Tibial artery (tissue), 4 donors: ENCODE data around the gene TIGD3.

Experiments used
- DNase-seq, 2 donors: peaks; one replicate each; pipeline ENCODE4 v3.0.0-alpha.2; 2019
- H3K27ac ChIP-seq, 2 donors: fragments of 200-600 bp; sonication (generic) in 1 of 2; 1 replicate in 1 of 2; 2 replicates in 1 of 2; pipeline ENCODE4 v1.5.1; 2018 to 2019; ENCODE audit warnings: mild to moderate bottlenecking in 1 of 2
- H3K27me3 ChIP-seq, 2 donors: fragments of 200-600 bp; sonication (generic) in 1 of 2; one replicate each; pipeline versions ENCODE4 v1.5.1 to v1.6.0; 2016 to 2019
- H3K36me3 ChIP-seq, 3 donors: fragments of 200-600 bp; sonication (generic) in 2 of 3; one replicate each; pipeline ENCODE4 v1.5.1; 2016 to 2019; ENCODE audit warnings: mild to moderate bottlenecking in 2 of 3
- H3K4me1 ChIP-seq, 4 donors: fragments of 200-600 bp; sonication (generic) in 2 of 4; 1 replicate in 3 of 4; 2 replicates in 1 of 4; pipeline ENCODE4 v1.5.1; 2016 to 2019
- H3K4me3 ChIP-seq, 2 donors: fragments of 200-600 bp; sonication (generic) in 1 of 2; 1 replicate in 1 of 2; 2 replicates in 1 of 2; pipeline ENCODE4 v1.5.1; 2018 to 2019; ENCODE audit warnings: mild to moderate bottlenecking in 2 of 2
- H3K9me3 ChIP-seq, 3 donors: fragments of 200-600 bp; sonication (generic) in 1 of 3; one replicate each; pipeline ENCODE4 v1.5.1; 2016 to 2019
- intact Hi-C: fragments of 100-400 bp; cut with DNase I; formaldehyde crosslinking; loops from one replicate; pipeline ENCODE4 v1.15.0; 2023; ENCODE audit warnings: low total_unique reads
- TF ChIP-seq, protein P1 (sequence below), 2 experiments: fragments of 200-600 bp in 1 of 2; fragments of 450-650 bp in 1 of 2; IDR thresholded peaks; one replicate each; pipeline ENCODE4 v1.5.1; 2017 to 2019; ENCODE audit warnings: antibody characterized with exemption in 2 of 2, mild to moderate bottlenecking in 1 of 2, moderate library complexity in 1 of 2

The TIGD3 gene

DNA sequence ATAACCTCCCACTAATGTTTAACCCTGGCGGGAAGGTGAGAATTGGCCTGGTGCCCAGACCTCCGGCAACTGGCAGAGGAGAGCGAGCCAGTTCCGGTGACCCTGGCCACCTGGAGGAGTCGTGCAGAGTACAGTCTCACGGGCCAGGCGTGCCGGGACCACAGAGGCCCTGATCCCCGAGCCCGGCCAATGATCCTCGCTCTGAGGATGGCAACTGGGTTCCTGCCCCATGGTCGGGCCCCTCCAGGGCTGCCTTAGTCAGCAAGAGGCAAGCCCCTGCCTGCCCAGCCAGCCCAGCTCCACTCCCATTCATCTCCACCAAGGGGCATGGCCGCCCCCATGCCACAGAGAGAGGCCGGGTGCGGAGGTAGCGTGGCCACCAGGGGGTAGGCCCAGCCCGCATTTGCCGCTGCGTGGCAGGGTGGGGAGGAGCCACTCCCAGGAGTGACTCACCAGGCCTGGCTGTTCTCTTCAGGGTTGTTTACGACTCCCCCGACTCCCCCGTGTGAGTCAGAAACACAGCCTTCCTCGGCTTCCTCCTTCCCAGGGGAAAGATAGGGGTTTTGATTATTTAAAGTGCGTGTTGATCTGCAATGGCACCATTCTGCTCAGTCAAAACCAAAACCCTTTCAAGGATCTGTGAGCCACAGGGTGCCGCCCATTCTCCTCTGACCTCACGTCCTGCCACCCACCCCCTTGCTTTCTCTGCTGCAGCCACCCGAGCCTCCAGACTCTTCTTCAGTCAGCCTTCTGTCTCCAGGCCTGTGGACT lies 27.7 kb downstream of the TIGD3 start, which contains the start of gene SLC25A45:
TSS of gene SLC25A45 (minus strand) at position 614 of the 771 bp plus-strand sequence. CDS start 695 bp downstream, outside the sequence.
- peak; percentile 96 to 98 for DNase-seq
- peak within 1 kb of the TSS; percentile 44 to 51 for H3K4me3 ChIP-seq
- H3K36me3 ChIP-seq, result no peaks in the 10 kb centered on the region
- H3K27ac ChIP-seq, result peak within 1 kb of the TSS; percentile 96 to 97
- H3K27me3 ChIP-seq, result no peaks in the 10 kb centered on the region
- peaks cover 9 to 49% (median 40%) of the 10 kb centered on the region in 4 donors for H3K4me1 ChIP-seq
- intact Hi-C loops, result loop anchor here (2.0 kb wide), 1 partner anchor 35 kb away; no protein-coding TSS in a partner anchor
- TF ChIP-seq, protein P1, sequence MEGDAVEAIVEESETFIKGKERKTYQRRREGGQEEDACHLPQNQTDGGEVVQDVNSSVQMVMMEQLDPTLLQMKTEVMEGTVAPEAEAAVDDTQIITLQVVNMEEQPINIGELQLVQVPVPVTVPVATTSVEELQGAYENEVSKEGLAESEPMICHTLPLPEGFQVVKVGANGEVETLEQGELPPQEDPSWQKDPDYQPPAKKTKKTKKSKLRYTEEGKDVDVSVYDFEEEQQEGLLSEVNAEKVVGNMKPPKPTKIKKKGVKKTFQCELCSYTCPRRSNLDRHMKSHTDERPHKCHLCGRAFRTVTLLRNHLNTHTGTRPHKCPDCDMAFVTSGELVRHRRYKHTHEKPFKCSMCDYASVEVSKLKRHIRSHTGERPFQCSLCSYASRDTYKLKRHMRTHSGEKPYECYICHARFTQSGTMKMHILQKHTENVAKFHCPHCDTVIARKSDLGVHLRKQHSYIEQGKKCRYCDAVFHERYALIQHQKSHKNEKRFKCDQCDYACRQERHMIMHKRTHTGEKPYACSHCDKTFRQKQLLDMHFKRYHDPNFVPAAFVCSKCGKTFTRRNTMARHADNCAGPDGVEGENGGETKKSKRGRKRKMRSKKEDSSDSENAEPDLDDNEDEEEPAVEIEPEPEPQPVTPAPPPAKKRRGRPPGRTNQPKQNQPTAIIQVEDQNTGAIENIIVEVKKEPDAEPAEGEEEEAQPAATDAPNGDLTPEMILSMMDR (IDR thresholded peaks at IDR 0.05), result peak; percentile 88 to 98
- H3K9me3 ChIP-seq, result no peaks in the 10 kb centered on the region

DNA sequence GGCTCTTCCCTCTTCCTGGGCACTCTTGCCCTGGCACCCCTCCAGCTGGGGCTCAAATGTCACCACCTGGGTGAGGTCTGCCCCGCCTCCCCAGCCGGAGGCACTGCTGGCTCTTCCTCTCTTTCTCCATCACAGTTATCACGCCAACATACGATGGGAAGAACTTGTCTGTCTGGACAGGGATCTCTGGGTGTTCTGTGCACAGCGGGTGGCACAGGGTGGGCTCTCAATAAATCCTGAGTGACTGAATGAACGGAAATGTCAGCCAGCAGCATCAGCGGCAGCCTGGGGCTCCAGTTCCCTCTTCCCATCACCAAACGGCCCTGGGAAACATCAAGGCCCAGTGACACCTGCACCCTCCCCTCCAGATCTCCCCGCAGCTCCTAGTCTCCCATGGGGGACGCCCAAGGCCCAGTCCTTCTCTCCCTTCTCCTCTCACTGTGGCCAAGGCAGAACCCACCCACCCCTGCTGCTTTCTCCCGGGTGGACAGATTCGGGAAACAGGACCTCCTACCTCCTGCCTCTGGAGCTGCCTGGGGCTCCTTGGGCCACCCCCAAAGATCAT lies 28.3 kb downstream of the TIGD3 start:
- no peak for DNase-seq
- Histone ChIP-seq H3K27me3 (no peaks in the 10 kb centered on the region), H3K9me3 (no peaks in the 10 kb centered on the region), H3K4me3 (peak overlapping the region; percentile 44 to 51), H3K27ac (peak overlapping the region; percentile 96 to 97), H3K4me1 (peaks cover 9 to 56% (median 46%) of the 10 kb centered on the region in 4 donors), H3K36me3 (no peaks in the 10 kb centered on the region)
- intact Hi-C loops, result loop anchor here (2.0 kb wide), 1 partner anchor 34 kb away; no protein-coding TSS in a partner anchor
- TF ChIP-seq, protein P1 (IDR thresholded peaks at IDR 0.05), result no peak

DNA sequence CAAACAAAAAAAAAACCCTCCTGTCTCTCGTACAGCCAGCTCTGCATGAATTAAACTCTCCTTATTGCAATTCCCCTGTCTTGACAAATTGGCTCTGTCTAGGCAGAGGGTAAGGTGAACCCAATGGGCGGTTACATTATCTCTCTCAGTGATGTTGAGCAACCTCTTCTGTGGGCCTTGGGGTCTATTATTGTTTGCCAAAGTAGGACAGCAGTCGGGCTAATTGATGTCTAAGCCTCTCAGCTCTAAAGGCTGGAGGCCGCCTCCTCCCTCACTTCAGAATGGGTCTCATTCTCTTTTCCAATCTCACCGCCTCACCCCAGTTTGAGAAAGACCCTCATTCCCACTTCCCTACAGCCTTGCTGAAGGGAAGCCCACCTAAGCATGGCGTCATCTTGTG lies 29.2 kb downstream of the TIGD3 start:
- no peaks in the 10 kb centered on the region for H3K27me3 ChIP-seq
- peak overlapping the region; percentile 96 to 97 for H3K27ac ChIP-seq
- TF ChIP-seq, protein P1 (IDR thresholded peaks at IDR 0.05), result no peak
- no peaks in the 10 kb centered on the region for H3K9me3 ChIP-seq
- DNase-seq, result no peak
- no peak overlapping the region for H3K4me3 ChIP-seq
- H3K36me3 ChIP-seq, result peaks cover 0 to 6% (median 0%) of the 10 kb centered on the region in 3 donors
- H3K4me1 ChIP-seq, result peaks cover 9 to 65% (median 52%) of the 10 kb centered on the region in 4 donors
- intact Hi-C loops, result loop anchor here (2.0 kb wide), 1 partner anchor 33 kb away; no protein-coding TSS in a partner anchor

DNA sequence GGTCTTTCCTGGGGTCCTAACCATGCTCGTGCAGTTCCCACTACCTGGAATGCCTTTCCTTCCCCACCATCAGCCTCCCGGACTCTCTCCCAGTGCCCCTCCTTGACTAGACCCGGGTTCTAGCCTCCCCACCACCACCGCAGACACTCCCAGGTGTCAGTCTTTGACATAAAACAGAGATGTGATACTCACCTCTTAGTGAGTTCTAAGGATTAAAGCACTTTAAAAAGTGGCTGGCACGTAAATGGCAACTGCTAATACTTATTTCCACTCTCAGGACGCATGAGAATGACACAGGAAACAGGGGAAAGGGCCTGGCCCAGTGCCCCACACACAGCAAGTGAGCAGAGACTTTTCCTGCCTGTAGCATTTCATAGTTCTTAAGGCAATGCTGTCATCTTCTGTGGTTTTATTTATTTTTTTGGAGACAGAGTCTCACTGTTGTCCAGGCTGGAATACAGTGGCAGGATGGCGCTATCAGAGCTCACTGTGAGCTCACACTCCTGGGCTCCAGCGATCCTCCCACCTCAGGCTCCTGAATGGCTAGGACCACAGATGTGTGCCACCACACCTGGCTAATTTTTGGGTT lies 29.8 kb downstream of the TIGD3 start:
- peaks cover 0 to 13% (median 0%) of the 10 kb centered on the region in 3 donors for H3K36me3 ChIP-seq
- intact Hi-C loops, result no loop called here
- H3K9me3 ChIP-seq, result no peaks in the 10 kb centered on the region
- H3K4me3 ChIP-seq, result no peak overlapping the region
- peak overlapping the region; percentile 96 to 97 for H3K27ac ChIP-seq
- H3K27me3 ChIP-seq, result no peaks in the 10 kb centered on the region
- TF ChIP-seq, protein P1 (IDR thresholded peaks at IDR 0.05), result no peak
- DNase-seq, result no peak
- H3K4me1 ChIP-seq, result peaks cover 9 to 71% (median 57%) of the 10 kb centered on the region in 4 donors

DNA sequence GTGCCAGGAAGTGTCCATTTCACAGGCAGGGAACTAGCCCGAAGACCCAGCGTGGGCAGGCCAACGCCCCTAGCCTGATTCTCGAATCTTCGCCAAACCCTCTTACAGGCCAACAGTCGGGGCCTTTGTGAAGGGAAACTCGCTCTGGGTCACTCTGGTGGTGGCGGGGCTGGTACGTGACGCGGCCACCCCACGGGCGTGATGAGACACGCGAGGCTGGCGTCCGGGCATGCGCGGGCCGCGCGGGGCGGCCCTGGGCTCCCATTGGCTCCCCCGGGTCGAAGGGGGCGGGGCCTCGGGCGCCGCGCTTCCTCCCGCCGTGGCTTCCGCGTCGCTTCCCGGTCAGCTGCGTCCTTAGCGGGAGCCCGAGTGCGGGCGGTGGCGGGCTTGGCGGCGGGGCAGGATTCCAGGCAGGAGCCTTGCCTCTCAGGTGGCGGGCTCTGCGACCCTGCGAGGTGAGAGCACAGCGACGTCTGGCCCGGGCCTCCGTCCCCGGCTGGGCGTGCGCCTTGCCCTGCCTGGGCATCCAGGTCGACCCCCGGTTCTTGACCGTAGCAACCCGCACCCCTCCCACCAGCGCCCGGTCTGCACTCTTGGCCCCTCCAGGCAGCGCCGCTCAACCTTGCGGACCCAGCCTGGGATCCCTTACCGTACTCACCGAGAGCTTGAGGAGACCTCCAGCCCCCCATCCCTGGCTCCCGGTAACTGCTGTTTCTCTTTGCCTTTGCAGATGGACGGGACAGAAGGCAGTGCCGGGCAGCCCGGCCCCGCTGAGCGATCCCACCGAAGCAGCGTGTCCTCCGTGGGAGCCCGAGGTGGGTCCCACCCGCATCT lies 32.0 kb downstream of the TIGD3 start, which contains the start of gene FRMD8:
TSS of gene FRMD8 (plus strand) at position 331 of the 834 bp plus-strand sequence. CDS start at position 731, 400 bp downstream.
- peaks cover 9 to 83% (median 66%) of the 10 kb centered on the region in 4 donors for H3K4me1 ChIP-seq
- peak within 1 kb of the TSS; percentile 96 to 97 for H3K27ac ChIP-seq
- peaks cover 0 to 17% (median 0%) of the 10 kb centered on the region in 3 donors for H3K36me3 ChIP-seq
- no peaks in the 10 kb centered on the region for H3K27me3 ChIP-seq
- peak within 1 kb of the TSS; percentile 88 to 93 for H3K4me3 ChIP-seq
- intact Hi-C loops, result no loop called here
- no peaks in the 10 kb centered on the region for H3K9me3 ChIP-seq
- peak; percentile 92 to 96 for DNase-seq
- TF ChIP-seq, protein P1 (IDR thresholded peaks at IDR 0.05), result no peak
